Heart left ventricle (tissue), 16 donors: ENCODE data around the gene GCLM. TPM values are rescaled to one million over a fixed set of nuclear protein-coding genes. Genes with fewer than 3 reads are reported as not detected.
"Not testable (repeated sequence)": the region's sequence is repeated elsewhere in the genome, so short reads cannot be mapped to it uniquely, and the experiment has no call there.

Source experiments
- ATAC-seq, 4 donors: fragments of 200-7000 bp; cut with Tn5 transposase; one replicate each; pipeline ENCODE4 v1.9.1; 2020 to 2022; ENCODE audit warnings: moderate library complexity in 4 of 4, mild to moderate bottlenecking in 3 of 4, moderate number of reproducible peaks in 1 of 4
- DNase-seq, 5 donors: peaks; one replicate each; pipeline ENCODE4 v3.0.0-alpha.2; 2020
- H3K27ac ChIP-seq, 12 donors: fragments of 200-600 bp; sonication (generic) in 4 of 12; one replicate each; pipeline versions ENCODE4 v1.5.0 to v1.8.0; 2016 to 2022; ENCODE audit warnings: mild to moderate bottlenecking in 2 of 12
- H3K27me3 ChIP-seq, 9 donors: fragments of 200-600 bp; sonication (generic) in 2 of 9; one replicate each; pipeline versions ENCODE4 v1.5.1 to v1.8.0; 2016 to 2022; ENCODE audit warnings: mild to moderate bottlenecking in 3 of 9
- H3K36me3 ChIP-seq, 9 donors: fragments of 200-600 bp; sonication (generic) in 2 of 9; one replicate each; pipeline versions ENCODE4 v1.5.0 to v1.8.0; 2018 to 2022; ENCODE audit warnings: mild to moderate bottlenecking in 2 of 9
- H3K4me1 ChIP-seq, 12 donors: fragments of 200-600 bp; sonication (generic) in 4 of 12; one replicate each; pipeline versions ENCODE4 v1.5.0 to v1.8.0; 2016 to 2022; ENCODE audit warnings: mild to moderate bottlenecking in 3 of 12
- H3K4me3 ChIP-seq, 12 donors: fragments of 200-600 bp; sonication (generic) in 4 of 12; one replicate each; pipeline versions ENCODE4 v1.5.0 to v1.8.0; 2017 to 2022; ENCODE audit warnings: mild to moderate bottlenecking in 9 of 12, moderate library complexity in 4 of 12
- H3K9me3 ChIP-seq, 12 donors: fragments of 200-600 bp; sonication (generic) in 4 of 12; one replicate each; pipeline versions ENCODE4 v1.5.0 to v1.8.0; 2016 to 2022; ENCODE audit warnings: mild to moderate bottlenecking in 1 of 12
- POLR2A ChIP-seq, 2 donors: fragments of 450-650 bp; IDR thresholded peaks; one replicate each; pipeline ENCODE4 v1.6.1; 2017; ENCODE audit warnings: antibody characterized with exemption in 2 of 2, mild to moderate bottlenecking in 2 of 2, moderate library complexity in 2 of 2
- WGBS, 4 donors: extraction: QIAGEN DNeasy Blood & Tissue Kit in 2 of 4; methylation state at CpG; one replicate each; pipeline versions ENCODE4 v1.1.5 to v1.1.7; 2013 to 2018; 5-methylcytosine and 5-hydroxymethylcytosine counted together
- intact Hi-C, 10 donors: fragments of 100-400 bp; cut with DNase I; formaldehyde crosslinking; loops; one replicate each; pipeline versions ENCODE4 v1.11.1 to v1.14.2; 2022
- polyA plus RNA-seq, 2 donors: library from polyadenylated mRNA; stranded (reverse); fragments of 200-250 nt; gene quantifications; one replicate each; pipeline ENCODE4 v1.2.3, GENCODE V29; 2013
- total RNA-seq, 9 donors: library from RNA; depleted of rRNA in 2 of 9; stranded (reverse); fragments of >200 nt in 2 of 9; fragmentation: NEBNext Ultra II Directional in 3 of 9; extraction: Animal tissue kit (Norgen Biotek cat#: 25700) in 3 of 9; gene quantifications; one replicate each; pipeline versions ENCODE4 v1.1.0 to v1.2.4, GENCODE V29; 2016 to 2023
- TF ChIP-seq, protein P1 (sequence below), 12 donors: fragments of 200-600 bp; sonication (generic) in 4 of 12; IDR thresholded peaks; one replicate each; pipeline versions ENCODE4 v1.5.0 to v1.8.0; 2018 to 2022; ENCODE audit warnings: antibody characterized with exemption in 12 of 12, mild to moderate bottlenecking in 5 of 12
- donor health status: ischemic (EF 13 %, LVEDD 7.1; RV severe dilation, severe dysfunction).
- donor health status: healthy with polysubstance abuse.
- donor health status: DM: no; HTN: yes; CAD: no.
- donor health status: DM: no; HTN: no; CAD: no.
- donor health status: ischemic (EF 25% LVEDD 6.9; RV normal size, moderate dysfunction).
- donor health status: ischemic (EF 25% LVEDD 5.7; RV mildly dilated, moderate dysfunction).
- donor health status: healthy.
- donor health status: DM: yes; HTN: yes; CAD: no.
- donor health status: ischemic (EF 35%, LVEDD 5.7; RV mildly dilated, moderate dysfunction).
- donor health status: nonischemic (EF 11% LVEDD 7.7; RV severe dilation, severe dysfunction).
- donor health status: DM: yes; HTN: yes; CAD: no.
- donor health status: PGD.
- donor health status: ischemic (EF 29% LVEDD 5.4; RV normal size, mild dysfunction).
- donor health status: nonischemic (EF 23%, LVEDD 6.1; RV moderate dilation, normal function).

Gene GCLM
- total and polyA plus RNA-seq, 11 donors = 1.8 to 21.9 (median 10.7) TPM

DNA sequence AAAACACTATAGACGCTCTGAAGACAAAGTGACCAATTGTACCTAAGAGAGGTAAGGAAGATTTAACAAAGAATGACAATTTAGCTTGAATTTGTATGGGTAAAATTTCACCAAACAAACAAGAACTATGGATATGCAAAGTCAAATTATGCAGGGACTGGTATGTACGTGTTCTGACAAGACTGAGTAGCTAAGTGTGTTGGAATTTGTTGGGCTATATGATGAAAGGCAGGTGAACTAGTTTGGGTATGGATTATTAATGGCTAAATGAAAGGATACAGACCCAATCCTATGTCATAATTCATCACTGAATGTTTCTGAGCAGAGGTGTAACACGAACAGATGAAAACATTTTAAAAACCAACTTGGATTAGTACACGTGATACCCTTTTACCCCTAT, 37.9 kb downstream of the GCLM start:
- 80 to 83% (median 82%) methylated on average over 4 of the region's 4 CpGs for WGBS, 4 donors
- intact Hi-C loops = loop anchor here in 1 of 10 donors (10.0 kb wide), 1 partner anchor 567 kb away; no protein-coding TSS in a partner anchor

DNA sequence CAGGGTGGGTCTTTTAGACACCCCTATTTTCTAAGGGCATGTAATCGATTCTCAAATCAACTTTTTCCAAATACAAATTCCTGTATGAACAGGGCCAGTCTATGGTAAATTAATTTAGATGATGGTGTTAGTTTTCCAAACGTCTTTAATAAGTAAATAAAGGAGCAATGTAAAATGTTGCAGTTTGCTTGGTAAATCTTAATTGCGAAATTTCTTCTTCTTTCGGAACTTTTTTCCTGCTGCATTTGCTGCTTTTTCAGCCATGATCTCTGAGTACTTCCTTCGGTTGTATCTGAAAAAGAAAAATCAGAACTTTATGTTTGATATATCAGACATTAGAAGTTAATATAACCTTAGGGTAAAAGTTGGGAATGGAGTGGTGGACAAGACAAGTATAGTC, 39.6 kb downstream of the GCLM start:
- H3K4me1 ChIP-seq = no peaks in the 10 kb centered on the region
- DNase-seq = no peak
- intact Hi-C loops = loop anchor here in 1 of 10 donors (10.0 kb wide), 1 partner anchor 565 kb away; no protein-coding TSS in a partner anchor
- no peak overlapping the region for H3K4me3 ChIP-seq
- WGBS, 4 donors = 89 to 95% (median 92%) methylated on average over 5 of the region's 5 CpGs
- H3K9me3 ChIP-seq = no peaks in the 10 kb centered on the region
- no peaks in the 10 kb centered on the region for H3K27me3 ChIP-seq
- peaks cover 0 to 78% (median 72%) of the 10 kb centered on the region in 9 donors for H3K36me3 ChIP-seq
- no peak for ATAC-seq
- TF ChIP-seq POLR2A (IDR thresholded peaks at IDR 0.05) = no peak
- TF ChIP-seq, protein P1, sequence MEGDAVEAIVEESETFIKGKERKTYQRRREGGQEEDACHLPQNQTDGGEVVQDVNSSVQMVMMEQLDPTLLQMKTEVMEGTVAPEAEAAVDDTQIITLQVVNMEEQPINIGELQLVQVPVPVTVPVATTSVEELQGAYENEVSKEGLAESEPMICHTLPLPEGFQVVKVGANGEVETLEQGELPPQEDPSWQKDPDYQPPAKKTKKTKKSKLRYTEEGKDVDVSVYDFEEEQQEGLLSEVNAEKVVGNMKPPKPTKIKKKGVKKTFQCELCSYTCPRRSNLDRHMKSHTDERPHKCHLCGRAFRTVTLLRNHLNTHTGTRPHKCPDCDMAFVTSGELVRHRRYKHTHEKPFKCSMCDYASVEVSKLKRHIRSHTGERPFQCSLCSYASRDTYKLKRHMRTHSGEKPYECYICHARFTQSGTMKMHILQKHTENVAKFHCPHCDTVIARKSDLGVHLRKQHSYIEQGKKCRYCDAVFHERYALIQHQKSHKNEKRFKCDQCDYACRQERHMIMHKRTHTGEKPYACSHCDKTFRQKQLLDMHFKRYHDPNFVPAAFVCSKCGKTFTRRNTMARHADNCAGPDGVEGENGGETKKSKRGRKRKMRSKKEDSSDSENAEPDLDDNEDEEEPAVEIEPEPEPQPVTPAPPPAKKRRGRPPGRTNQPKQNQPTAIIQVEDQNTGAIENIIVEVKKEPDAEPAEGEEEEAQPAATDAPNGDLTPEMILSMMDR (IDR thresholded peaks at IDR 0.05) = no peak
- H3K27ac ChIP-seq = no peak overlapping the region

More for the DNA sequence above, 37.9 kb downstream of the GCLM start:
- Histone ChIP-seq H3K4me1 (peaks cover 0 to 12% (median 4%) of the 10 kb centered on the region in 12 donors), H3K27me3 (no peaks in the 10 kb centered on the region), H3K4me3 (no peak overlapping the region), H3K36me3 (peaks cover 0 to 95% (median 89%) of the 10 kb centered on the region in 9 donors), H3K27ac (no peak overlapping the region), H3K9me3 (no peaks in the 10 kb centered on the region)
- no peak for DNase-seq
- ATAC-seq = no peak
- TF ChIP-seq POLR2A (IDR thresholded peaks at IDR 0.05) = no peak
- TF ChIP-seq, protein P1 (IDR thresholded peaks at IDR 0.05) = no peak

DNA sequence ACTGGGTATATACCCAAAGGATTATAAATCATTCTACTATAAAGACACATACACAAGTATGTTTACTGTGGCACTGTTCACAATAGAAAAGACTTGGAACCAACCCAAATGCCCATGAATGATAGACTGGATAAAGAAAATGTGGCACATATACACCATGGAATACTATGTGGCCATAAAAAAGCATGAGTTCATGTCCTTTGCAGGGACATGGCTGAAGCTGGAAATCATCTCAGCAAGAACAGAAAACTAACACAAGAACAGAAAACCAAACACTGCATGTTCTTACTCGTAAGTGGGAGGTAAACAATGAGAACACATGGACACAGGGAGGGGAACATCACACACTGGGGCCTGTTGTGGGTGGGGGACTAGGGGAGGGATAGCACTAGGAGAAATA, 40.7 kb downstream of the GCLM start:
- peaks cover 0 to 67% (median 60%) of the 10 kb centered on the region in 9 donors for H3K36me3 ChIP-seq
- not testable (repeated sequence) for H3K4me1 ChIP-seq

DNA sequence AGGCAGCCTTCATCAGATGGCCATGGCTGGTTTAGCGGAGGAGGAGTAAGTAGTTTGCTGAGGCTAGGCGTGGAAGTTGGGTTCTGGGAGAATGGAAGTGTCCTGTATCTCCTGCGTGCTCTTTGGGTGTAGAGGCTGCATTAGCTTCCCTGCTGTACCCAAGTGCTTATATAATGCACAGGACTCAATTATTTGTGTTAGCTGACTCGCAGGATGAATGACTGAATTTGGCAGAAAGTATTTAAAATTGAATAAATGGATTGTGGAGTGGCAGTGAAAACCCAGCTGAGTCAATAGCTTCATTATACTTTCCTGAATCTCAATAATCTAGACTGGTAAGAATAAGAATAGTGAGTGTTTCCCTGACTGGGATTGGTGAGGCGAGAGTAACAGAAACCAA, 44.0 kb downstream of the GCLM start:
- intact Hi-C loops = no loop called here
- H3K27me3 ChIP-seq = no peaks in the 10 kb centered on the region
- DNase-seq (no peak), ATAC-seq (no peak)
- no peaks in the 10 kb centered on the region for H3K9me3 ChIP-seq
- H3K27ac ChIP-seq = no peak overlapping the region
- no peaks in the 10 kb centered on the region for H3K4me1 ChIP-seq
- no peak overlapping the region for H3K4me3 ChIP-seq
- no peak for TF ChIP-seq POLR2A (IDR thresholded peaks at IDR 0.05)
- TF ChIP-seq, protein P1 (IDR thresholded peaks at IDR 0.05) = no peak
- peaks cover 0 to 34% (median 28%) of the 10 kb centered on the region in 9 donors for H3K36me3 ChIP-seq
- WGBS, 4 donors = 91 to 96% (median 94%) methylated on average over 5 of the region's 5 CpGs

More for the DNA sequence above, 40.7 kb downstream of the GCLM start:
- intact Hi-C loops, H3K4me3 ChIP-seq, ATAC-seq, H3K27ac ChIP-seq, DNase-seq, H3K9me3 ChIP-seq, H3K27me3 ChIP-seq: not testable (repeated sequence)
- WGBS, 4 donors = 93 to 100% (median 97%) methylated on average over 1 of the region's 1 CpG

DNA sequence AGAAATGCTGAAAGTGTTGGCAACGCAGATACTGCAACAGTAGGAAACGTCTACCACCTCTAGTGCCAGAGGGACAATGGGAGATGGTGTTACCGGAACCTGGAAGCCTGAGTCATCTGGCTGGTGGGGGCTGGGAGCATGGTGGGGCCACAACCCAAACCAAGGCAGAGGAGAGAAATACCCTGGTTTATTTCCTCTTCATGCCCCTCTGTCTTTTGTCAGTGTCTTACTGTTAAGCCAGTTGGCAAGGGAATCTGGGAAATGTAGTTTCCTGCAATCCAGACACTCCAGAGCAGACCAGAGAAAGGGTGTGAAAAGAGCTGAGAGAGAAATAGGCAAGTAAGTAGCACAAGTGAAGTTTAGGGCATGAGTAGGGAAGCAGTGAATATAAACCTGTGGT, 45.1 kb downstream of the GCLM start:
- H3K4me3 ChIP-seq = no peak overlapping the region
- TF ChIP-seq, protein P1 (IDR thresholded peaks at IDR 0.05) = no peak
- no peak for TF ChIP-seq POLR2A (IDR thresholded peaks at IDR 0.05)
- H3K27me3 ChIP-seq = no peaks in the 10 kb centered on the region
- intact Hi-C loops = no loop called here
- peaks cover 0 to 23% (median 17%) of the 10 kb centered on the region in 9 donors for H3K36me3 ChIP-seq
- 57 to 73% (median 64%) methylated on average over 3 of the region's 3 CpGs for WGBS, 4 donors
- no peak overlapping the region for H3K27ac ChIP-seq
- H3K9me3 ChIP-seq = no peaks in the 10 kb centered on the region
- DNase-seq = no peak
- no peak for ATAC-seq
- H3K4me1 ChIP-seq = no peaks in the 10 kb centered on the region

DNA sequence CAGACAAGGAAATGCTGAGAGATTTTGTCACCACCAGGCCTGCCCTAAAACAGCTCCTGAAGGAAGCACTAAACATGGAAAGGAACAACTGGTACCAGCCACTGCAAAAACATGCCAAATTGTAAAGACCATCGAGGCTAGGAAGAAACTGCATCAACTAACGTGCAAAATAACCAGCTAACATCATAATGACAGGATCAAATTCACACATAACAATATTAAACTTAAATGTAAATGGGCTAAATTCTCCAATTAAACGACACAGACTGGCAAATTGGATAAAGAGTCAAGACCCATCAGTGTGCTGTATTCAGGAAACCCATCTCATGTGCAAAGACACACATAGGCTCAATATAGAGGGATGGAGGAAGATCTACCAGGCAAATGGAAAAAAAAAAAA, 51.6 kb downstream of the GCLM start:
- H3K27ac ChIP-seq, intact Hi-C loops, H3K36me3 ChIP-seq, H3K27me3 ChIP-seq, ATAC-seq, H3K4me3 ChIP-seq, DNase-seq, H3K4me1 ChIP-seq, H3K9me3 ChIP-seq: not testable (repeated sequence)
- 55 to 79% (median 66%) methylated on average over 3 of the region's 3 CpGs for WGBS, 4 donors

DNA sequence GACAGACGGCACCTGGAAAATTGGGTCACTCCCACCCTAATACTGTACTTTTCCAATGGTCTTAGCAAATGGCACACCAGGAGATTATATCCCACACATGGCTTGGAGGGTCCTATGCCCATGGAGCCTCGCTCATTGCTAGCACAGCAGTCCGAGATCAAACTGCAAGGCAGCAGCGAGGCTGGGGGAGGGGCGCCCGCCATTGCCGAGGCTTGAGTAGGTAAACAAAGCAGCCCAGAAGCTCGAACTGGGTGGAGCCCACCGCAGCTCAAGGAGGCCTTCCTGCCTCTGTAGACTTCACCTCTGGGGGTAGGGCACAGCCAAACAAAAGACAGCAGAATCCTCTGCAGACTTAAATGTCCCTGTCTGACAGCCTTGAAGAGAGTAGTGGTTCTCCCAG, 53.2 kb downstream of the GCLM start:
- ATAC-seq, H3K4me3 ChIP-seq, H3K36me3 ChIP-seq, H3K9me3 ChIP-seq, H3K27ac ChIP-seq, DNase-seq, intact Hi-C loops, H3K27me3 ChIP-seq, H3K4me1 ChIP-seq: not testable (repeated sequence)
- WGBS, 4 donors = 85 to 95% (median 89%) methylated on average over 8 to 9 of the region's 9 CpGs
